ENCODE measurements around the gene TCHP. TPM values are rescaled to one million over a fixed set of nuclear protein-coding genes. Genes with fewer than 3 reads are reported as not detected.

TCHP gene
- total and polyA plus RNA-seq, 2 of the 13 experiments (the other 11 are each of a cell fraction or from before 2014, with no cell fraction given), result 6.7 to 12.2 TPM

DNA sequence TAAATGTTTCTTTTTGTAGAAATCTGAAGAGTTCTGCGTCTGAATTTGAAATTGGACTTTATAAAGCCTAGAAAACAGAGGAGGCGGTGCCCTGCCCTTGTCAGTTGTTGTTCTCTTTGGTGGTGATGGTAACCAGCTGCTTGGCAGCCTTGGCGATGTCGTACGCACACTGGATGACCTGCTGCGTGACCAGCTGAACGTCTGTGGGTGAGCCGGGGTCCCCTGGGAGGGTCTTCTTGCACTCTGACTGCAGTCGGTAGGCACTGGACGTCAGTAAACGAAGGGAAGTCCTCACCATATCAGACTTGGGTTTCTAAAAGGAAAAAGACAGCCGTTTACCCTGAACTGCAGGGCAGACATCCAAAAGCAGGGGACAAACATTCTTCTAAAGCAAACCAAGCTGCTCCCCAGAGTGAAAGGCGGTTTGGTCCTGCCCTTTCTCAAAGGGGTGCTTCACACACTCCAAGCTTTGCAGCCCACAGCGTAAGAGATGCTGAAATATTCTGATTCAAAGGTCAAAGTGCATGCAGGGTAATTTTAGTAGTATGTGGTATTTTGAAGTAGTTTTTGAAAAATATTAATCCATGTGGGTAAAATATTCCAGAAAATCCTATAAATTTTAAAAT, 32.9 kb downstream of the TCHP start:
- FAIRE-seq, result no peak
- peaks cover 9 to 44% of the 10 kb centered on the region in 2 experiments for H3K36me3 ChIP-seq (replicated peaks in 1 of 2; ENCODE audit: control insufficient read depth in 1 of 2, insufficient read depth in 2 of 2, low read length in 2 of 2)
- POLR2A ChIA-PET, result no interaction called here

More for the DNA sequence above, 32.9 kb downstream of the TCHP start:
- Histone ChIP-seq H3K79me2 (ENCODE audit: insufficient read depth, low read length) (no peaks in the 10 kb centered on the region), H3K9me3 (ENCODE audit: low read length) (no peaks in the 10 kb centered on the region), H3K4me1 (ENCODE audit: insufficient read depth, low read length) (peaks cover 29% of the 10 kb centered on the region), H3K4me2 (ENCODE audit: low read depth, low read length) (no peak overlapping the region), H4K20me1 (ENCODE audit: insufficient read depth, low read length) (no peaks in the 10 kb centered on the region), H3K27me3 (ENCODE audit: control insufficient read depth in 1 of 2, insufficient read depth in 2 of 2, low read length in 2 of 2) (no peaks in the 10 kb centered on the region), H3K27ac (ENCODE audit: extremely low read length, insufficient read depth, low read length) (no peak overlapping the region), H2AFZ (ENCODE audit: low read length) (no peak overlapping the region), H3K9ac (ENCODE audit: insufficient read depth, low read depth, low read length) (no peak overlapping the region), H3K4me3 (replicated peaks in 1 of 3; ENCODE audit: insufficient read depth in 1 of 3, low read depth in 2 of 3, low read length in 3 of 3) (no peak overlapping the region)
- in situ Hi-C loops (cut with HindIII; ENCODE audit: extremely low pct_ligation_motif_present, low pct_unique_long_range_greater_than_20kb) (no loop called here), intact Hi-C loops (cut with micrococcal nuclease; ENCODE audit: unreplicated experiment) (no loop called here)
- BruUV-seq (replicated peaks), result no TSS peak
- CTCF ChIA-PET (ENCODE audit: low intra/inter-chr PET ratio, low total read pairs), result no interaction called here
- ATAC-seq (no peak), DNase-seq (ENCODE audit: low spot score) (no peak)
- WGBS (ENCODE audit: low lambda C conversion rate), result 95% methylated on average over 14 of the region's 14 CpGs
- TF ChIP-seq SP5 (CRISPR knock-in tag; IDR thresholded peaks at IDR 0.05; ENCODE audit: borderline replicate concordance, low read depth) (no peak), PTBP1 (IDR thresholded peaks at IDR 0.05; ENCODE audit: low read depth, low read length, poor library complexity, severe bottlenecking) (no peak), MTA3 (CRISPR knock-in tag; IDR thresholded peaks at IDR 0.05) (no peak), ZSCAN31 (CRISPR knock-in tag; IDR thresholded peaks at IDR 0.05; ENCODE audit: low read depth) (no peak), FIP1L1 (IDR thresholded peaks at IDR 0.05; ENCODE audit: borderline replicate concordance, insufficient read depth, low read depth, low read length) (no peak), SIN3A (IDR thresholded peaks at IDR 0.05; ENCODE audit: borderline replicate concordance, low read depth, low read length) (no peak), MAFG (CRISPR knock-in tag; IDR thresholded peaks at IDR 0.05) (no peak), PHB2 (IDR thresholded peaks at IDR 0.05; ENCODE audit: partially characterized antibody) (no peak), THAP11 (CRISPR knock-in tag; IDR thresholded peaks at IDR 0.05) (no peak), ZNF441 (CRISPR knock-in tag; IDR thresholded peaks at IDR 0.05; ENCODE audit: borderline replicate concordance) (no peak), SOX5 (CRISPR knock-in tag; IDR thresholded peaks at IDR 0.05; ENCODE audit: borderline replicate concordance) (no peak), ZNF207 (IDR thresholded peaks at IDR 0.05; ENCODE audit: borderline replicate concordance) (no peak), SIX4 (CRISPR knock-in tag; IDR thresholded peaks at IDR 0.05) (no peak), ZNF629 (CRISPR knock-in tag; conservative IDR thresholded peaks at IDR 0.05) (no peak), ZNF225 (CRISPR knock-in tag; IDR thresholded peaks at IDR 0.05) (no peak), SRSF4 (IDR thresholded peaks at IDR 0.05; ENCODE audit: low read depth, low read length, poor library complexity, severe bottlenecking) (no peak)
- TF ChIP-seq, protein P1, sequence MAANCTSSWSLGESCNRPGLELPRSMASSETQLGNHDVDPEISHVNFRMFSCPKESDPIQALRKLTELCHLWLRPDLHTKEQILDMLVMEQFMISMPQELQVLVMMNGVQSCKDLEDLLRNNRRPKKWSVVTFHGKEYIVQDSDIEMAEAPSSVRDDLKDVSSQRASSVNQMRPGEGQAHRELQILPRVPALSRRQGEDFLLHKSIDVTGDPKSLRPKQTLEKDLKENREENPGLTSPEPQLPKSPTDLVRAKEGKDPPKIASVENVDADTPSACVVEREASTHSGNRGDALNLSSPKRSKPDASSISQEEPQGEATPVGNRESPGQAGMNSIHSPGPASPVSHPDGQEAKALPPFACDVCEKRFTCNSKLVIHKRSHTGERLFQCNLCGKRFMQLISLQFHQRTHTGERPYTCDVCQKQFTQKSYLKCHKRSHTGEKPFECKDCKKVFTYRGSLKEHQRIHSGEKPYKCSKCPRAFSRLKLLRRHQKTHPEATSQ (CRISPR knock-in tag; IDR thresholded peaks at IDR 0.05; ENCODE audit: borderline replicate concordance), result no peak
- TF ChIP-seq, protein P2, sequence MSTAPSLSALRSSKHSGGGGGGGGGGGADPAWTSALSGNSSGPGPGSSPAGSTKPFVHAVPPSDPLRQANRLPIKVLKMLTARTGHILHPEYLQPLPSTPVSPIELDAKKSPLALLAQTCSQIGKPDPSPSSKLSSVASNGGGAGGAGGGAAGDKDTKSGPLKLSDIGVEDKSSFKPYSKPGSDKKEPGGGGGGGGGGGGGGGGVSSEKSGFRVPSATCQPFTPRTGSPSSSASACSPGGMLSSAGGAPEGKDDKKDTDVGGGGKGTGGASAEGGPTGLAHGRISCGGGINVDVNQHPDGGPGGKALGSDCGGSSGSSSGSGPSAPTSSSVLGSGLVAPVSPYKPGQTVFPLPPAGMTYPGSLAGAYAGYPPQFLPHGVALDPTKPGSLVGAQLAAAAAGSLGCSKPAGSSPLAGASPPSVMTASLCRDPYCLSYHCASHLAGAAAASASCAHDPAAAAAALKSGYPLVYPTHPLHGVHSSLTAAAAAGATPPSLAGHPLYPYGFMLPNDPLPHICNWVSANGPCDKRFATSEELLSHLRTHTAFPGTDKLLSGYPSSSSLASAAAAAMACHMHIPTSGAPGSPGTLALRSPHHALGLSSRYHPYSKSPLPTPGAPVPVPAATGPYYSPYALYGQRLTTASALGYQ (CRISPR knock-in tag; IDR thresholded peaks at IDR 0.05), result no peak
- TF ChIP-seq, protein P3, sequence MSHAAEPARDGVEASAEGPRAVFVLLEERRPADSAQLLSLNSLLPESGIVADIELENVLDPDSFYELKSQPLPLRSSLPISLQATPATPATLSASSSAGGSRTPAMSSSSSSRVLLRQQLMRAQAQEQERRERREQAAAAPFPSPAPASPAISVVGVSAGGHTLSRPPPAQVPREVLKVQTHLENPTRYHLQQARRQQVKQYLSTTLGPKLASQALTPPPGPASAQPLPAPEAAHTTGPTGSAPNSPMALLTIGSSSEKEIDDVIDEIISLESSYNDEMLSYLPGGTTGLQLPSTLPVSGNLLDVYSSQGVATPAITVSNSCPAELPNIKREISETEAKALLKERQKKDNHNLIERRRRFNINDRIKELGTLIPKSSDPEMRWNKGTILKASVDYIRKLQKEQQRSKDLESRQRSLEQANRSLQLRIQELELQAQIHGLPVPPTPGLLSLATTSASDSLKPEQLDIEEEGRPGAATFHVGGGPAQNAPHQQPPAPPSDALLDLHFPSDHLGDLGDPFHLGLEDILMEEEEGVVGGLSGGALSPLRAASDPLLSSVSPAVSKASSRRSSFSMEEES (CRISPR knock-in tag; IDR thresholded peaks at IDR 0.05), result no peak

All from HepG2 (cell line).